ENCODE results near the gene KLHL1. TPM values are rescaled to one million over a fixed set of nuclear protein-coding genes. Genes with fewer than 3 reads are reported as not detected.

KLHL1 gene
- total and polyA plus RNA-seq, 2 of the 4 experiments (the other 2 are of a cell fraction), result not detected

DNA sequence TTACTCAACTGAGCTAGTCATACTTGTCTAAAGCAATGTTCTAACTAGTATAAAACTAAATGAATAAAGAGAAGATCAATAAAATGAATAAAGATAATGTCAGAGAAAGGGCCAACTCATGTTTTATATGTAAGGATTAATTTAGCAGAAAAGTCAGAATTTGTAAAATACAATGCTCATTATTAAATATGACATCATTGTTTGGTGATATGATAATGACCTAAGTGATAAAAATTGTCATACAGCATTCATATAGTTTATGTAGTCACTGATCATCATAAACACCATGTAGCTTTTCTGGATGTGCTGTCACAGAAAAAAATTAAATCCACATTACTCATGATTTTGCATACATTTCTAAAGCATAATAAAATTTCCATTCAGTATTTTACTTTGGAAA is 3.8 kb downstream of the KLHL1 start:
- Histone ChIP-seq H3K9me1 (ENCODE audit: insufficient read depth, low read length) (no peaks in the 10 kb centered on the region), H3K9ac (ENCODE audit: low read depth, low read length) (no peak overlapping the region), H4K8ac (ENCODE audit: low read depth in 2 of 2, low read length in 2 of 2) (no peak overlapping the region), H2AFZ (replicated peaks; ENCODE audit: low read length, poor library complexity) (no peak overlapping the region), H3K27ac (ENCODE audit: insufficient read depth, low read length) (no peak overlapping the region), H4K5ac (ENCODE audit: low read depth, low read length) (no peak overlapping the region), H3K27me3 (ENCODE audit: control insufficient read depth, insufficient read depth, low read length) (no peaks in the 10 kb centered on the region), H3K56ac (ENCODE audit: extremely low read depth, insufficient read depth, low read length) (no peak overlapping the region), H3K79me1 (ENCODE audit: low read depth in 1 of 2, low read length in 2 of 2) (no peaks in the 10 kb centered on the region), H2BK15ac (ENCODE audit: low read depth, low read length) (no peak overlapping the region), H3K4me3 (ENCODE audit: insufficient read depth, low read depth, low read length) (no peak overlapping the region), H4K91ac (ENCODE audit: insufficient read depth, low read depth, low read length) (no peak overlapping the region), H2AK5ac (ENCODE audit: low read depth, low read length) (no peak overlapping the region), H2BK120ac (ENCODE audit: low read depth, low read length) (no peak overlapping the region), H3K4ac (ENCODE audit: low read depth, low read length) (no peak overlapping the region), H3K9me3 (ENCODE audit: control insufficient read depth, insufficient read depth, low read length) (peaks cover 11% of the 10 kb centered on the region), H3K14ac (replicated peaks; ENCODE audit: low read depth, low read length) (no peak overlapping the region), H3K36me3 (ENCODE audit: control insufficient read depth, insufficient read depth, low read length) (no peaks in the 10 kb centered on the region), H2BK5ac (ENCODE audit: low read depth, low read length, poor library complexity, severe bottlenecking) (no peak overlapping the region), H2AK9ac (replicated peaks; ENCODE audit: low read depth, low read length, poor library complexity) (no peak overlapping the region), H3K23ac (ENCODE audit: low read depth, low read length) (no peak overlapping the region), H2BK20ac (ENCODE audit: low read depth, low read length) (no peak overlapping the region), H3K4me1 (ENCODE audit: control insufficient read depth, insufficient read depth, low read length) (no peaks in the 10 kb centered on the region), H4K20me1 (ENCODE audit: insufficient read depth, low read length) (no peaks in the 10 kb centered on the region), H3K4me2 (ENCODE audit: low read depth, low read length) (no peak overlapping the region), H3K18ac (ENCODE audit: low read depth, low read length) (no peak overlapping the region)
- dilution Hi-C loops (cut with HindIII; ENCODE audit: low sequenced_read_pairs, unreplicated experiment), result no loop called here
- ChIA-PET CTCF (no interaction called here), POLR2A (ENCODE audit: unreplicated experiment) (no interaction called here)
- intact Hi-C loops (cut with micrococcal nuclease), result no loop called here
- no TSS peak for BruUV-seq (replicated peaks)
- ATAC-seq (ENCODE audit: low read depth) (no peak), DNase-seq (no peak)
- in situ Hi-C loops (cut with MboI; ENCODE audit: low sequenced_read_pairs), result no loop called here
- TF ChIP-seq RCOR1 (IDR thresholded peaks at IDR 0.05; ENCODE audit: insufficient replicate concordance, low read length) (no peak), MAZ (IDR thresholded peaks at IDR 0.05; ENCODE audit: borderline replicate concordance, low read depth, low read length) (no peak), SMC3 (IDR thresholded peaks at IDR 0.05; ENCODE audit: low read depth, low read length) (no peak), CHD1 (IDR thresholded peaks at IDR 0.05; ENCODE audit: low read depth, low read length) (no peak), RAD21 (IDR thresholded peaks at IDR 0.05; ENCODE audit: low read length) (no peak), MXI1 (IDR thresholded peaks at IDR 0.05; ENCODE audit: borderline replicate concordance, low read depth, low read length) (no peak), BHLHE40 (IDR thresholded peaks at IDR 0.05; ENCODE audit: low read depth, low read length) (no peak), RFX5 (IDR thresholded peaks at IDR 0.05; ENCODE audit: low read depth, low read length) (no peak), FOS (IDR thresholded peaks at IDR 0.05; ENCODE audit: low read depth, low read length) (no peak), POLR2A (IDR thresholded peaks at IDR 0.05; ENCODE audit: low read depth, low read length) (no peak)
- TF ChIP-seq, protein P1, sequence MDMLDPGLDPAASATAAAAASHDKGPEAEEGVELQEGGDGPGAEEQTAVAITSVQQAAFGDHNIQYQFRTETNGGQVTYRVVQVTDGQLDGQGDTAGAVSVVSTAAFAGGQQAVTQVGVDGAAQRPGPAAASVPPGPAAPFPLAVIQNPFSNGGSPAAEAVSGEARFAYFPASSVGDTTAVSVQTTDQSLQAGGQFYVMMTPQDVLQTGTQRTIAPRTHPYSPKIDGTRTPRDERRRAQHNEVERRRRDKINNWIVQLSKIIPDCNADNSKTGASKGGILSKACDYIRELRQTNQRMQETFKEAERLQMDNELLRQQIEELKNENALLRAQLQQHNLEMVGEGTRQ (IDR thresholded peaks at IDR 0.05; ENCODE audit: low read depth, low read length), result no peak
